Body of pancreas (tissue), 4 donors: ENCODE results near the gene KCNIP4.

Experiments used
- POLR2A ChIP-seq, 3 donors: fragments of 450-650 bp; IDR thresholded peaks; one replicate each; pipeline ENCODE4 v1.6.1; 2016; ENCODE audit warnings: antibody characterized with exemption in 3 of 3, mild to moderate bottlenecking in 2 of 3
- TF ChIP-seq, protein P1 (sequence below), 7 experiments: fragments of 450-650 bp in 4 of 7; fragments of 200-600 bp in 3 of 7; sonication (generic) in 3 of 7; IDR thresholded peaks; one replicate each; pipeline ENCODE4 v1.5.1; 2016 to 2019; ENCODE audit warnings: antibody characterized with exemption in 7 of 7

DNA sequence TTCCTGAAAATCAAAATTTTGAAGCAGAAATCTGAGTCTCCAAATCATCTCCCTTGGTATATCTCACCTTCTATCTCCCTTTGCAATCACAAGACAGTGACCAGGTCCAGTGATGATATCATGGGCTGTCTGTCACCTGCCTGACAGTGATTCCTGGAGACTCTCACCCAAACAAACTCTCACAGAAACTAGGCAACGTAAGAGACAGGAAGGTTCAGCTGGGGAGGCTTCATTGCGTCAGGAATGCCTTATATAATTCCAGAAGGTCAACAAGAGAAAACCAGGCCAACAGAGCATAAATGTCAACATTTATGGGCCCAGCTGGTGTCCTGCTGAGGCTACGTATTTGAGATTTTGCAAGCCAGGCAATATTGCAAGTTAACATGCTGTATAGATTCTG is 412.7 kb downstream of the KCNIP4 start:
- TF ChIP-seq, protein P1, sequence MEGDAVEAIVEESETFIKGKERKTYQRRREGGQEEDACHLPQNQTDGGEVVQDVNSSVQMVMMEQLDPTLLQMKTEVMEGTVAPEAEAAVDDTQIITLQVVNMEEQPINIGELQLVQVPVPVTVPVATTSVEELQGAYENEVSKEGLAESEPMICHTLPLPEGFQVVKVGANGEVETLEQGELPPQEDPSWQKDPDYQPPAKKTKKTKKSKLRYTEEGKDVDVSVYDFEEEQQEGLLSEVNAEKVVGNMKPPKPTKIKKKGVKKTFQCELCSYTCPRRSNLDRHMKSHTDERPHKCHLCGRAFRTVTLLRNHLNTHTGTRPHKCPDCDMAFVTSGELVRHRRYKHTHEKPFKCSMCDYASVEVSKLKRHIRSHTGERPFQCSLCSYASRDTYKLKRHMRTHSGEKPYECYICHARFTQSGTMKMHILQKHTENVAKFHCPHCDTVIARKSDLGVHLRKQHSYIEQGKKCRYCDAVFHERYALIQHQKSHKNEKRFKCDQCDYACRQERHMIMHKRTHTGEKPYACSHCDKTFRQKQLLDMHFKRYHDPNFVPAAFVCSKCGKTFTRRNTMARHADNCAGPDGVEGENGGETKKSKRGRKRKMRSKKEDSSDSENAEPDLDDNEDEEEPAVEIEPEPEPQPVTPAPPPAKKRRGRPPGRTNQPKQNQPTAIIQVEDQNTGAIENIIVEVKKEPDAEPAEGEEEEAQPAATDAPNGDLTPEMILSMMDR (IDR thresholded peaks at IDR 0.05), result no peak
- no peak for TF ChIP-seq POLR2A (IDR thresholded peaks at IDR 0.05)
